K562 (cell line): ENCODE data around the gene PPIE.

Experiments used
- ELF4 ChIP-seq: fragments of 450-650 bp; formaldehyde crosslinking; IDR thresholded peaks from 2 replicates; pipeline ENCODE4 v1.4.0; 2022; ENCODE audit warnings: missing genetic modification characterization
- POLR2AphosphoS2 ChIP-seq: IDR thresholded peaks from 2 replicates; pipeline ENCODE4 v1.6.1; 2012; ENCODE audit warnings: low read length, improper control_type of control experiment
- TF ChIP-seq, protein P1 (sequence below): sonication (generic); formaldehyde crosslinking; IDR thresholded peaks from 2 replicates; pipeline ENCODE4 v1.4.0; 2020; ENCODE audit warnings: mild to moderate bottlenecking, missing genetic modification reagents

DNA sequence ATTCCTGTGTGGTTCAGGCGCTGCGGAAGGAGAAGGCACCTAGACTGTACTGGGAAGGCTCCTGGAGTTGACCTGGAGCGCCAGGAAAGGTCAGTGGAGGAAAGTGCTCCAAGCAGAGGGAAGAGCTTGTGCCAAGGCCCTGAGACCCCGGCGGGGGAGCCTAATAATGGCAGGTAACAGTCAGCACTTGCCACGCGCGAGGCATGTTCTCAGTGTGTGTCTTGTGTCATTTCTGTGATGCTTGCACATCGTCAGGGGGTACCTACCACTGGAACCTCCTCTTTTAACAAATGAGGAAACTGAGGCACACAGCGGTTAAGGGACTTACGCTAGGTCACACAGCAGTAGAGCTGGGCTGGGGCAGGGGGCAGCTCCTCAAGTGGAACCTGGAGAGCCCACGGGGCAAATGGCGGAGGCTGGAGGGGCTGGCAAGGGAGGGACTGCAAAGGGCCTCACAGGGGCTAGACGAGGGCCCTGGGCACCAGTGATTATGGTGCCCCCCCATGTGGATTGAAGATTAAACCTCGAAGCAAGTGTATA, 51.0 kb downstream of the PPIE start:
- TF ChIP-seq, protein P1, sequence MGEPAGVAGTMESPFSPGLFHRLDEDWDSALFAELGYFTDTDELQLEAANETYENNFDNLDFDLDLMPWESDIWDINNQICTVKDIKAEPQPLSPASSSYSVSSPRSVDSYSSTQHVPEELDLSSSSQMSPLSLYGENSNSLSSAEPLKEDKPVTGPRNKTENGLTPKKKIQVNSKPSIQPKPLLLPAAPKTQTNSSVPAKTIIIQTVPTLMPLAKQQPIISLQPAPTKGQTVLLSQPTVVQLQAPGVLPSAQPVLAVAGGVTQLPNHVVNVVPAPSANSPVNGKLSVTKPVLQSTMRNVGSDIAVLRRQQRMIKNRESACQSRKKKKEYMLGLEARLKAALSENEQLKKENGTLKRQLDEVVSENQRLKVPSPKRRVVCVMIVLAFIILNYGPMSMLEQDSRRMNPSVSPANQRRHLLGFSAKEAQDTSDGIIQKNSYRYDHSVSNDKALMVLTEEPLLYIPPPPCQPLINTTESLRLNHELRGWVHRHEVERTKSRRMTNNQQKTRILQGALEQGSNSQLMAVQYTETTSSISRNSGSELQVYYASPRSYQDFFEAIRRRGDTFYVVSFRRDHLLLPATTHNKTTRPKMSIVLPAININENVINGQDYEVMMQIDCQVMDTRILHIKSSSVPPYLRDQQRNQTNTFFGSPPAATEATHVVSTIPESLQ (CRISPR knock-in tag): no peak
- TF ChIP-seq ELF4: no peak
- no peak for TF ChIP-seq POLR2AphosphoS2
